A549 (cell line): Measurements from ENCODE around the gene MBNL2. TPM values are rescaled to one million over a fixed set of nuclear protein-coding genes. Genes with fewer than 3 reads are reported as not detected.

Source experiments
- ATAC-seq, 2 experiments: fragments of 200-7000 bp in 1 of 2; fragments of >200 bp in 1 of 2; cut with Nextera tagmentation in 1 of 2; cut with Tn5 transposase in 1 of 2; 3 replicates each; pipeline versions ENCODE4 v1.8.0 to v1.9.1; 2018 to 2020; ENCODE audit warnings: mild to moderate bottlenecking in 1 of 2, moderate library complexity in 1 of 2
- CTCF ChIA-PET: fragments of 300-600 bp; sonication (Branson Sonifier 250); formaldehyde crosslinking; extraction: SDS; loops from one replicate; lab custom pipeline; 2021; ENCODE audit warnings: antibody characterized with exemption, inconsistent platforms; lab: Yijun Ruan, JAX
- POLR2A ChIA-PET: fragments of 350-600 bp; formaldehyde crosslinking; extraction: SDS; loops from one replicate; lab custom pipeline; 2021; ENCODE audit warnings: antibody characterized with exemption, inconsistent platforms; lab: Yijun Ruan, JAX
- DNase-seq, 2 experiments: peaks; one replicate each; pipeline versions ENCODE4 v3.0.0 to v3.0.0-alpha.2; 2011 to 2016; ENCODE audit warnings: low read depth in 1 of 2, low spot score in 1 of 2
- FAIRE-seq: peaks from 2 replicates; lab custom pipeline; 2011; peaks lifted over from hg19 to GRCh38; lab: Jason Lieb, UNC
- H3K27ac ChIP-seq, 2 experiments: fragments of >200 bp; sonication (Bioruptor Twin); formaldehyde crosslinking; 3 replicates each; pipeline ENCODE4 v1.5.1; 2016 to 2017
- H3K4me1 ChIP-seq: fragments of >200 bp; sonication (Bioruptor Twin); formaldehyde crosslinking; 3 replicates; pipeline ENCODE4 v1.6.1; 2016
- H3K4me2 ChIP-seq: fragments of >200 bp; sonication (Bioruptor Twin); formaldehyde crosslinking; 3 replicates; pipeline ENCODE4 v1.6.1; 2016
- H3K4me3 ChIP-seq: fragments of >200 bp; sonication (Bioruptor Twin); formaldehyde crosslinking; 3 replicates; pipeline ENCODE4 v1.5.1; 2016
- H3K9me3 ChIP-seq: fragments of >200 bp; sonication (Bioruptor Twin); formaldehyde crosslinking; 3 replicates; pipeline ENCODE4 v1.6.1; 2016
- BHLHE40 ChIP-seq: IDR thresholded peaks from 2 replicates; pipeline ENCODE4 v1.6.1; 2012; ENCODE audit warnings: low read depth, low read length, inconsistent platforms
- CBX2 ChIP-seq: fragments of 200-600 bp; sonication (generic); IDR thresholded peaks from 2 replicates; pipeline ENCODE4 v1.6.1; 2016; ENCODE audit warnings: low read depth, mild to moderate bottlenecking, borderline replicate concordance
- CBX8 ChIP-seq: fragments of 200-600 bp; sonication (generic); IDR thresholded peaks from 2 replicates; pipeline ENCODE4 v1.6.1; 2016
- CEBPB ChIP-seq, 2 experiments: fragments of >200 bp in 1 of 2; sonication (Bioruptor Twin) in 1 of 2; formaldehyde crosslinking in 1 of 2; IDR thresholded peaks; 2 replicates each; pipeline ENCODE4 v1.6.1; 2012 to 2016
- CHD2 ChIP-seq: fragments of 150-350 bp; IDR thresholded peaks from 2 replicates; pipeline ENCODE4 v1.6.1; 2014; ENCODE audit warnings: low read length; ENCODE audit not compliant: partially characterized antibody
- EP300 ChIP-seq, 2 experiments: fragments of >200 bp; sonication (Bioruptor Twin); formaldehyde crosslinking; IDR thresholded peaks; 2 replicates in 1 of 2; 3 replicates in 1 of 2; pipeline ENCODE4 v1.6.1; 2016 to 2017
- FOSB ChIP-seq: fragments of 250-450 bp; sonication (Bioruptor Pico); IDR thresholded peaks from 2 replicates; pipeline ENCODE4 v1.5.0; 2020; ENCODE audit warnings: mild to moderate bottlenecking, moderate library complexity
- FOXS1 ChIP-seq: fragments of 250-450 bp; sonication (Bioruptor Pico); IDR thresholded peaks from 2 replicates; pipeline ENCODE4 v1.5.0; 2020; ENCODE audit warnings: mild to moderate bottlenecking, moderate library complexity
- HEYL ChIP-seq: fragments of 250-450 bp; sonication (Bioruptor Pico); IDR thresholded peaks from 2 replicates; pipeline ENCODE4 v1.8.0; 2021; ENCODE audit warnings: mild to moderate bottlenecking, moderate library complexity
- HOXB13 ChIP-seq: fragments of 250-450 bp; sonication (Bioruptor Pico); IDR thresholded peaks from 2 replicates; pipeline ENCODE4 v1.5.0; 2020; ENCODE audit warnings: low read depth, mild to moderate bottlenecking, moderate library complexity
- HOXB5 ChIP-seq: fragments of 250-450 bp; sonication (Bioruptor Pico); IDR thresholded peaks from 2 replicates; pipeline ENCODE4 v1.5.0; 2020; ENCODE audit warnings: mild to moderate bottlenecking, moderate library complexity
- JUN ChIP-seq, 2 experiments: fragments of >200 bp; sonication (Bioruptor Twin); formaldehyde crosslinking; IDR thresholded peaks; 2 replicates in 1 of 2; 3 replicates in 1 of 2; pipeline ENCODE4 v1.6.1; 2016 to 2017
- JUNB ChIP-seq: fragments of >200 bp; sonication (Bioruptor Twin); formaldehyde crosslinking; IDR thresholded peaks from 2 replicates; pipeline ENCODE4 v1.6.1; 2016
- MAFK ChIP-seq: fragments of 450-650 bp; IDR thresholded peaks from 2 replicates; pipeline ENCODE4 v1.6.1; 2014; ENCODE audit not compliant: partially characterized antibody
- NPAS2 ChIP-seq: fragments of 250-450 bp; sonication (Bioruptor Pico); IDR thresholded peaks from 2 replicates; pipeline ENCODE4 v1.8.0; 2022; ENCODE audit warnings: mild to moderate bottlenecking, moderate library complexity, borderline replicate concordance
- NR3C1 ChIP-seq: fragments of >200 bp; sonication (Bioruptor Twin); formaldehyde crosslinking; IDR thresholded peaks from 3 replicates; pipeline ENCODE4 v1.6.1; 2017
- PHF8 ChIP-seq: fragments of 200-600 bp; sonication (generic); IDR thresholded peaks from 2 replicates; pipeline ENCODE4 v1.6.1; 2016; ENCODE audit warnings: low read depth, mild to moderate bottlenecking, antibody characterized with exemption, moderate library complexity, borderline replicate concordance
- RNF2 ChIP-seq: fragments of 200-600 bp; sonication (generic); IDR thresholded peaks from 2 replicates; pipeline ENCODE4 v1.6.1; 2016; ENCODE audit warnings: low read depth, mild to moderate bottlenecking, antibody characterized with exemption, moderate library complexity, borderline replicate concordance
- SMC3 ChIP-seq: fragments of >200 bp; sonication (Bioruptor Twin); formaldehyde crosslinking; IDR thresholded peaks from 3 replicates; pipeline ENCODE4 v1.6.1; 2018; ENCODE audit warnings: inconsistent platforms
- SREBF2 ChIP-seq: fragments of 450-650 bp; IDR thresholded peaks from 2 replicates; pipeline ENCODE4 v1.6.1; 2014; ENCODE audit warnings: mild to moderate bottlenecking, moderate library complexity
- TFCP2L1 ChIP-seq: fragments of 250-450 bp; sonication (Bioruptor Pico); IDR thresholded peaks from 2 replicates; pipeline ENCODE4 v1.5.0; 2021; ENCODE audit warnings: mild to moderate bottlenecking
- TP53 ChIP-seq: fragments of 250-450 bp; sonication (Bioruptor Pico); IDR thresholded peaks from 2 replicates; pipeline ENCODE4 v1.5.0; 2021; ENCODE audit warnings: mild to moderate bottlenecking, moderate library complexity
- ZC3H11A ChIP-seq: fragments of 450-650 bp; IDR thresholded peaks from 2 replicates; pipeline ENCODE4 v1.6.1; 2014; ENCODE audit warnings: antibody characterized with exemption, mild to moderate bottlenecking
- ZFP36 ChIP-seq: fragments of 450-650 bp; IDR thresholded peaks from 2 replicates; pipeline ENCODE4 v1.6.1; 2014; ENCODE audit warnings: borderline replicate concordance; ENCODE audit not compliant: partially characterized antibody
- ZNF302 ChIP-seq: fragments of 250-450 bp; sonication (Bioruptor Pico); IDR thresholded peaks from 2 replicates; pipeline ENCODE4 v1.9.0; 2021; ENCODE audit warnings: inconsistent platforms, mild to moderate bottlenecking, moderate library complexity
- WGBS: methylation state at CpG from one replicate; pipeline ENCODE4 v1.1.6; 2017; ENCODE audit errors: missing lambda C conversion rate; 5-methylcytosine and 5-hydroxymethylcytosine counted together
- polyA plus RNA-seq, 4 experiments: library from polyadenylated mRNA; depleted of rRNA in 3 of 4; stranded (reverse); fragments of >200 nt; fragmentation: RNase III in 1 of 4; extraction: RNeasy Plus Mini Kit Qiagen cat#74134 plus additional on column Dnase treatment in 1 of 4; gene quantifications; 2 replicates in 3 of 4; 3 replicates in 1 of 4; pipeline ENCODE4 v1.2.3, GENCODE V29; 2011 to 2017
- TF ChIP-seq, protein P1 (sequence below): fragments of 200-600 bp; sonication (generic); IDR thresholded peaks from 2 replicates; pipeline ENCODE4 v1.6.1; 2016; ENCODE audit warnings: antibody characterized with exemption, mild to moderate bottlenecking, moderate library complexity
- TF ChIP-seq, protein P2 (sequence below): IDR thresholded peaks from 2 replicates; pipeline ENCODE4 v1.6.1; 2012
- TF ChIP-seq, protein P3 (sequence below): fragments of 250-450 bp; sonication (Bioruptor Pico); IDR thresholded peaks from 2 replicates; pipeline ENCODE4 v1.5.0; 2020; ENCODE audit warnings: low read depth, mild to moderate bottlenecking, moderate library complexity
- TF ChIP-seq, protein P4 (sequence below): fragments of 250-450 bp; sonication (Bioruptor Pico); IDR thresholded peaks from 2 replicates; pipeline ENCODE4 v1.5.0; 2021; ENCODE audit warnings: mild to moderate bottlenecking, moderate library complexity, borderline replicate concordance

MBNL2 gene
- polyA plus RNA-seq, 2 of the 4 experiments (the other 2 are of a cell fraction): 18.7 to 20.6 TPM

DNA sequence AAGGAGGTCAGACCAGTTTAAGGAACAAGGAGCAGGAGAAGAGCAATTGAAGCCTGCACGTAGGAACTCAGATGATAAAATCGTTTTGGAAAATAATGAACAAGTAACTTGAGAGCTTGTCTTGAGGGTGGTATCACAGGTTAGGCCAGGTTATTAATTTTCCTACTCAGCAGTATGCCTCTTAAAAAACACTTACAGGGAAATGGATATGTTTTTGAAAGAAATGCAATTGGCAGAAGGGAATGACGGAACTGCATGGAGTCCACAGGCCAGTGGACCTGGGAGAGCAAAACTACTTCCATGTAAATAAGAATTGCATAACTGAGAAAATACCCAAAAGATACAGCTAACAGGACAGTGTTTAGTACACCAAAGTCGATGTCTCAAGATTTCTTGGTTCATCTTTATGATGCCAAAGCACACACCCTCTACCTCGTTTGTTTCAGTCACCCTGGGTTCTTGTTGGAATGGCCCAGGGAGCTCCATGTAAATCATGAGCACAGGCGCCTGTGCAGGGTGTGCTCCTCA is 35.2 kb downstream of the MBNL2 start (continued):
- TF ChIP-seq, protein P1, sequence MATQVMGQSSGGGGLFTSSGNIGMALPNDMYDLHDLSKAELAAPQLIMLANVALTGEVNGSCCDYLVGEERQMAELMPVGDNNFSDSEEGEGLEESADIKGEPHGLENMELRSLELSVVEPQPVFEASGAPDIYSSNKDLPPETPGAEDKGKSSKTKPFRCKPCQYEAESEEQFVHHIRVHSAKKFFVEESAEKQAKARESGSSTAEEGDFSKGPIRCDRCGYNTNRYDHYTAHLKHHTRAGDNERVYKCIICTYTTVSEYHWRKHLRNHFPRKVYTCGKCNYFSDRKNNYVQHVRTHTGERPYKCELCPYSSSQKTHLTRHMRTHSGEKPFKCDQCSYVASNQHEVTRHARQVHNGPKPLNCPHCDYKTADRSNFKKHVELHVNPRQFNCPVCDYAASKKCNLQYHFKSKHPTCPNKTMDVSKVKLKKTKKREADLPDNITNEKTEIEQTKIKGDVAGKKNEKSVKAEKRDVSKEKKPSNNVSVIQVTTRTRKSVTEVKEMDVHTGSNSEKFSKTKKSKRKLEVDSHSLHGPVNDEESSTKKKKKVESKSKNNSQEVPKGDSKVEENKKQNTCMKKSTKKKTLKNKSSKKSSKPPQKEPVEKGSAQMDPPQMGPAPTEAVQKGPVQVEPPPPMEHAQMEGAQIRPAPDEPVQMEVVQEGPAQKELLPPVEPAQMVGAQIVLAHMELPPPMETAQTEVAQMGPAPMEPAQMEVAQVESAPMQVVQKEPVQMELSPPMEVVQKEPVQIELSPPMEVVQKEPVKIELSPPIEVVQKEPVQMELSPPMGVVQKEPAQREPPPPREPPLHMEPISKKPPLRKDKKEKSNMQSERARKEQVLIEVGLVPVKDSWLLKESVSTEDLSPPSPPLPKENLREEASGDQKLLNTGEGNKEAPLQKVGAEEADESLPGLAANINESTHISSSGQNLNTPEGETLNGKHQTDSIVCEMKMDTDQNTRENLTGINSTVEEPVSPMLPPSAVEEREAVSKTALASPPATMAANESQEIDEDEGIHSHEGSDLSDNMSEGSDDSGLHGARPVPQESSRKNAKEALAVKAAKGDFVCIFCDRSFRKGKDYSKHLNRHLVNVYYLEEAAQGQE: no peak
- no peak for TF ChIP-seq JUNB
- TF ChIP-seq HOXB5 (CRISPR knock-in tag): 0 out of 2 replicates have a peak, but pooled peaks have one; percentile 68
- no peak for TF ChIP-seq MAFK
- no peak for TF ChIP-seq RNF2
- TF ChIP-seq SMC3: no peak
- TF ChIP-seq CBX2: no peak
- TF ChIP-seq HOXB13 (CRISPR knock-in tag): peak; percentile 90; the same call in 1 of the 2 replicates

DNA sequence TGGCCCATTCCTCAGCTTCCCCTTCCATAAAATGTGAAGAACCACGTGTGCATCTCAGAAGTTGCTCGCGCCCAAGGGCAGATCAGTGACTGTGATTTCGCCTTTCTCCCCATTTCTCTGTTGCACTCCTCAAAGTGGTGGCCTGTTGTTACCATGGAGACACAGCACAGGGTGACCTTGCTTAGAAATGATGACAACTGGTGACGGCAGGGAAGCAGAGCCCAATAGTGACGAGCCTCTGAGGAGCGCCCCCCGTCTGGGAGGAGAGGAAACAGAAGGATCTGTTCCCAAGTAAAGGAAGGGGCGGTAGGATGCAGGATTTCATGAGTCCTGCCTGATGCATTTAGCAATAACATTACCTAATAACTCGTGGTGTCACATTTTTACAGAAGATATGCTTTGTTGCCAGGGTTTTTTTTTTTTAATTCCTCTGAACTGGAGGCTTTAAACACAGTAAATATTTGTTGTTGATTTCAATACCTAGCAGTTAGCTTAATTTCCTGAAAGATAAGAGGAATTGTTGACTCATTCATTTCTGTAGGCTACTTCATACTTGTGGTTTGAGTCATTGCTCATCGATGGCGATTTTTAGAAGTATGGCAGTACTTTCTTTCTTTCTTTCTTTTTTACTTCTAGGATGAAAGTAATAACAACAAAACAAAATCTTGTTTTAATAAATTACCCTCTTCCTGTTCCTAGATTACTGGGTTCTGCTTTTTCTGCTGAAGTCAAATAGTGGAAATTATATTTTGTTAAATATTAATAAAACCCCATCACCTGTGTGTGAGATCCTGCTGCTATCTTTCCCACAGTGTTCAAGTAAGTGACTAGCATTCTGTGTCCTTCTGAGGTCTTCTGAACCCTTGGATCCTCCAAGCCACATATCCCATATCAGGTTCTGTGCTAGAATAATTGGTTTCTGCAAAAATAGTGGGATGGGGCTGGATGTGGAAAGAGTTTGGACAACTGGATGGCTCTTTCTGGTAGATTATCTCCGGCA is 36.0 kb downstream of the MBNL2 start:
- H3K4me1 ChIP-seq: peaks cover 85% of the 10 kb centered on the region
- WGBS: 7% methylated on average over 13 of the region's 13 CpGs
- H3K27ac ChIP-seq: peak overlapping the region; percentile 99 to 100
- CTCF ChIA-PET: interaction anchor here (1.1 to 3.6 kb wide), 3 partner anchors 32 to 149 kb away, joined by 3 to 17 read pairs (median 3); no protein-coding TSS in a partner anchor
- peak overlapping the region; percentile 91 for H3K4me2 ChIP-seq
- peak overlapping the region; percentile 16; the same call in 1 of the 3 replicates for H3K4me3 ChIP-seq
- no peak for FAIRE-seq
- POLR2A ChIA-PET: interaction anchor here (0.7 kb wide), 1 partner anchor 83 kb away, joined by 3 read pairs; no protein-coding TSS in a partner anchor
- DNase-seq: peak; percentile 85 to 95
- no peaks in the 10 kb centered on the region for H3K9me3 ChIP-seq
- peak; percentile 82 to 87 for ATAC-seq
- TF ChIP-seq CBX8 (no peak), EP300 (IDR thresholded peaks at IDR 0.05) (peak; percentile 81 to 85; a peak in 3 of 5 replicates), JUNB (peak; percentile 95), ZNF302 (CRISPR knock-in tag) (no peak), TP53 (CRISPR knock-in tag) (no peak), ZFP36 (no peak), NPAS2 (CRISPR knock-in tag) (no peak), ZC3H11A (no peak), NR3C1 (no peak), SREBF2 (no peak), JUN (IDR thresholded peaks at IDR 0.05) (peak; percentile 78 to 90; a peak in 4 of 5 replicates), TFCP2L1 (CRISPR knock-in tag) (no peak), RNF2 (no peak), FOSB (CRISPR knock-in tag) (no peak), CEBPB (IDR thresholded peaks at IDR 0.05) (peak; percentile 88 to 94), FOXS1 (CRISPR knock-in tag) (no peak), HEYL (CRISPR knock-in tag) (no peak), PHF8 (no peak), CHD2 (no peak), BHLHE40 (no peak)
- TF ChIP-seq, protein P2, sequence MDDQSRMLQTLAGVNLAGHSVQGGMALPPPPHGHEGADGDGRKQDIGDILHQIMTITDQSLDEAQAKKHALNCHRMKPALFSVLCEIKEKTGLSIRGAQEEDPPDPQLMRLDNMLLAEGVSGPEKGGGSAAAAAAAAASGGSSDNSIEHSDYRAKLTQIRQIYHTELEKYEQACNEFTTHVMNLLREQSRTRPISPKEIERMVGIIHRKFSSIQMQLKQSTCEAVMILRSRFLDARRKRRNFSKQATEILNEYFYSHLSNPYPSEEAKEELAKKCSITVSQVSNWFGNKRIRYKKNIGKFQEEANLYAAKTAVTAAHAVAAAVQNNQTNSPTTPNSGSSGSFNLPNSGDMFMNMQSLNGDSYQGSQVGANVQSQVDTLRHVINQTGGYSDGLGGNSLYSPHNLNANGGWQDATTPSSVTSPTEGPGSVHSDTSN: no peak
- TF ChIP-seq, protein P3, sequence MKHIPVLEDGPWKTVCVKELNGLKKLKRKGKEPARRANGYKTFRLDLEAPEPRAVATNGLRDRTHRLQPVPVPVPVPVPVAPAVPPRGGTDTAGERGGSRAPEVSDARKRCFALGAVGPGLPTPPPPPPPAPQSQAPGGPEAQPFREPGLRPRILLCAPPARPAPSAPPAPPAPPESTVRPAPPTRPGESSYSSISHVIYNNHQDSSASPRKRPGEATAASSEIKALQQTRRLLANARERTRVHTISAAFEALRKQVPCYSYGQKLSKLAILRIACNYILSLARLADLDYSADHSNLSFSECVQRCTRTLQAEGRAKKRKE: no peak
- TF ChIP-seq, protein P4, sequence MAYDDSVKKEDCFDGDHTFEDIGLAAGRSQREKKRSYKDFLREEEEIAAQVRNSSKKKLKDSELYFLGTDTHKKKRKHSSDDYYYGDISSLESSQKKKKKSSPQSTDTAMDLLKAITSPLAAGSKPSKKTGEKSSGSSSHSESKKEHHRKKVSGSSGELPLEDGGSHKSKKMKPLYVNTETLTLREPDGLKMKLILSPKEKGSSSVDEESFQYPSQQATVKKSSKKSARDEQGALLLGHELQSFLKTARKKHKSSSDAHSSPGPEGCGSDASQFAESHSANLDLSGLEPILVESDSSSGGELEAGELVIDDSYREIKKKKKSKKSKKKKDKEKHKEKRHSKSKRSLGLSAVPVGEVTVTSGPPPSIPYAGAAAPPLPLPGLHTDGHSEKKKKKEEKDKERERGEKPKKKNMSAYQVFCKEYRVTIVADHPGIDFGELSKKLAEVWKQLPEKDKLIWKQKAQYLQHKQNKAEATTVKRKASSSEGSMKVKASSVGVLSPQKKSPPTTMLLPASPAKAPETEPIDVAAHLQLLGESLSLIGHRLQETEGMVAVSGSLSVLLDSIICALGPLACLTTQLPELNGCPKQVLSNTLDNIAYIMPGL: no peak
